ENCODE data around the gene LDLRAD3. TPM values are rescaled to one million over a fixed set of nuclear protein-coding genes. Genes with fewer than 3 reads are reported as not detected.

Gene LDLRAD3
- polyA plus RNA-seq, 2 donors = 4.8 to 5.1 TPM

GRCh38 chr11:36056160-36056751 lies 112.4 kb downstream of the LDLRAD3 start:
- Histone ChIP-seq H3K27ac (ENCODE audit: low read depth in 2 of 2, low read length in 1 of 2) (no peak overlapping the region), H3K9me3 (ENCODE audit: control insufficient read depth in 2 of 2, insufficient read depth in 1 of 2, low read depth in 1 of 2, low read length in 1 of 2) (no peaks in the 10 kb centered on the region), H3K4me1 (ENCODE audit: control insufficient read depth in 2 of 2, insufficient read depth in 2 of 2, low read length in 1 of 2) (no peaks in the 10 kb centered on the region), H3K4me3 (ENCODE audit: low read depth in 1 of 2, low read length in 2 of 2) (no peak overlapping the region), H3K36me3 (ENCODE audit: control insufficient read depth in 2 of 2, insufficient read depth in 2 of 2, low read length in 1 of 2) (no peaks in the 10 kb centered on the region), H3K27me3 (ENCODE audit: control insufficient read depth in 1 of 2, insufficient read depth in 2 of 2, low read length in 2 of 2) (no peaks in the 10 kb centered on the region)
- 90 to 93% methylated on average over 8 of the region's 8 CpGs for WGBS, 2 donors

GRCh38 chr11:36057379-36058042 lies 113.6 kb downstream of the LDLRAD3 start:
- H3K4me3 ChIP-seq (ENCODE audit: low read depth in 1 of 2, low read length in 2 of 2) = no peak overlapping the region
- H3K27me3 ChIP-seq (ENCODE audit: control insufficient read depth in 1 of 2, insufficient read depth in 2 of 2, low read length in 2 of 2) = no peaks in the 10 kb centered on the region
- 80% methylated on average over 9 of the region's 9 CpGs for WGBS, 2 donors
- no peak overlapping the region for H3K27ac ChIP-seq (ENCODE audit: low read depth in 2 of 2, low read length in 1 of 2)
- no peaks in the 10 kb centered on the region for H3K4me1 ChIP-seq (ENCODE audit: control insufficient read depth in 2 of 2, insufficient read depth in 2 of 2, low read length in 1 of 2)
- no peaks in the 10 kb centered on the region for H3K9me3 ChIP-seq (ENCODE audit: control insufficient read depth in 2 of 2, insufficient read depth in 1 of 2, low read depth in 1 of 2, low read length in 1 of 2)
- no peaks in the 10 kb centered on the region for H3K36me3 ChIP-seq (ENCODE audit: control insufficient read depth in 2 of 2, insufficient read depth in 2 of 2, low read length in 1 of 2)

- no peaks in the 10 kb centered on the region for H3K9me3 ChIP-seq (ENCODE audit: control insufficient read depth in 2 of 2, insufficient read depth in 1 of 2, low read depth in 1 of 2, low read length in 1 of 2)
- no peaks in the 10 kb centered on the region for H3K36me3 ChIP-seq (ENCODE audit: control insufficient read depth in 2 of 2, insufficient read depth in 2 of 2, low read length in 1 of 2)
- no peaks in the 10 kb centered on the region for H3K4me1 ChIP-seq (ENCODE audit: control insufficient read depth in 2 of 2, insufficient read depth in 2 of 2, low read length in 1 of 2)
- no peak overlapping the region for H3K4me3 ChIP-seq (ENCODE audit: low read depth in 1 of 2, low read length in 2 of 2)
- 98% methylated on average over 4 of the region's 4 CpGs for WGBS, 2 donors
- H3K27ac ChIP-seq (ENCODE audit: low read depth in 2 of 2, low read length in 1 of 2) = no peak overlapping the region
- H3K27me3 ChIP-seq (ENCODE audit: control insufficient read depth in 1 of 2, insufficient read depth in 2 of 2, low read length in 2 of 2) = no peaks in the 10 kb centered on the region
These were observed 115.8 kb downstream of the LDLRAD3 start for GRCh38 chr11:36059660-36060059.

GRCh38 chr11:36060926-36061325 lies 117.1 kb downstream of the LDLRAD3 start:
- no peak overlapping the region for H3K27ac ChIP-seq (ENCODE audit: low read depth in 2 of 2, low read length in 1 of 2)
- H3K9me3 ChIP-seq (ENCODE audit: control insufficient read depth in 2 of 2, insufficient read depth in 1 of 2, low read depth in 1 of 2, low read length in 1 of 2) = no peaks in the 10 kb centered on the region
- no peaks in the 10 kb centered on the region for H3K36me3 ChIP-seq (ENCODE audit: control insufficient read depth in 2 of 2, insufficient read depth in 2 of 2, low read length in 1 of 2)
- no peaks in the 10 kb centered on the region for H3K4me1 ChIP-seq (ENCODE audit: control insufficient read depth in 2 of 2, insufficient read depth in 2 of 2, low read length in 1 of 2)
- no peaks in the 10 kb centered on the region for H3K27me3 ChIP-seq (ENCODE audit: control insufficient read depth in 1 of 2, insufficient read depth in 2 of 2, low read length in 2 of 2)
- 85 to 86% methylated on average over 7 of the region's 7 CpGs for WGBS, 2 donors
- no peak overlapping the region for H3K4me3 ChIP-seq (ENCODE audit: low read depth in 1 of 2, low read length in 2 of 2)

- 71 to 73% methylated on average over 2 of the region's 2 CpGs for WGBS, 2 donors
- Histone ChIP-seq H3K9me3 (ENCODE audit: control insufficient read depth in 2 of 2, insufficient read depth in 1 of 2, low read depth in 1 of 2, low read length in 1 of 2) (no peaks in the 10 kb centered on the region), H3K27ac (ENCODE audit: low read depth in 2 of 2, low read length in 1 of 2) (no peak overlapping the region), H3K4me3 (ENCODE audit: low read depth in 1 of 2, low read length in 2 of 2) (no peak overlapping the region), H3K27me3 (ENCODE audit: control insufficient read depth in 1 of 2, insufficient read depth in 2 of 2, low read length in 2 of 2) (no peaks in the 10 kb centered on the region), H3K4me1 (ENCODE audit: control insufficient read depth in 2 of 2, insufficient read depth in 2 of 2, low read length in 1 of 2) (no peaks in the 10 kb centered on the region), H3K36me3 (ENCODE audit: control insufficient read depth in 2 of 2, insufficient read depth in 2 of 2, low read length in 1 of 2) (no peaks in the 10 kb centered on the region)
These were observed 117.6 kb downstream of the LDLRAD3 start for GRCh38 chr11:36061471-36061870.

- H3K27me3 ChIP-seq (ENCODE audit: control insufficient read depth in 1 of 2, insufficient read depth in 2 of 2, low read length in 2 of 2) = no peaks in the 10 kb centered on the region
- H3K4me3 ChIP-seq (ENCODE audit: low read depth in 1 of 2, low read length in 2 of 2) = no peak overlapping the region
- 57 to 69% methylated on average over 3 of the region's 3 CpGs for WGBS, 2 donors
- peaks cover 0 to 3% of the 10 kb centered on the region in 2 donors for H3K9me3 ChIP-seq (ENCODE audit: control insufficient read depth in 2 of 2, insufficient read depth in 1 of 2, low read depth in 1 of 2, low read length in 1 of 2)
- no peaks in the 10 kb centered on the region for H3K4me1 ChIP-seq (ENCODE audit: control insufficient read depth in 2 of 2, insufficient read depth in 2 of 2, low read length in 1 of 2)
- H3K27ac ChIP-seq (ENCODE audit: low read depth in 2 of 2, low read length in 1 of 2) = no peak overlapping the region
- no peaks in the 10 kb centered on the region for H3K36me3 ChIP-seq (ENCODE audit: control insufficient read depth in 2 of 2, insufficient read depth in 2 of 2, low read length in 1 of 2)
These were observed 119.0 kb downstream of the LDLRAD3 start for GRCh38 chr11:36062796-36063365.

GRCh38 chr11:36065436-36065835 lies 121.6 kb downstream of the LDLRAD3 start:
- H3K4me3 ChIP-seq (ENCODE audit: low read depth in 1 of 2, low read length in 2 of 2) = no peak overlapping the region
- H3K36me3 ChIP-seq (ENCODE audit: control insufficient read depth in 2 of 2, insufficient read depth in 2 of 2, low read length in 1 of 2) = no peaks in the 10 kb centered on the region
- WGBS, 2 donors = 82% methylated on average over 2 of the region's 2 CpGs
- H3K9me3 ChIP-seq (ENCODE audit: control insufficient read depth in 2 of 2, insufficient read depth in 1 of 2, low read depth in 1 of 2, low read length in 1 of 2) = peaks cover 0 to 3% of the 10 kb centered on the region in 2 donors
- no peaks in the 10 kb centered on the region for H3K4me1 ChIP-seq (ENCODE audit: control insufficient read depth in 2 of 2, insufficient read depth in 2 of 2, low read length in 1 of 2)
- H3K27me3 ChIP-seq (ENCODE audit: control insufficient read depth in 1 of 2, insufficient read depth in 2 of 2, low read length in 2 of 2) = no peaks in the 10 kb centered on the region
- no peak overlapping the region for H3K27ac ChIP-seq (ENCODE audit: low read depth in 2 of 2, low read length in 1 of 2)

- WGBS, 2 donors = 82 to 92% methylated on average over 4 of the region's 4 CpGs
- H3K4me3 ChIP-seq (ENCODE audit: low read depth in 1 of 2, low read length in 2 of 2) = no peak overlapping the region
- H3K9me3 ChIP-seq (ENCODE audit: control insufficient read depth in 2 of 2, insufficient read depth in 1 of 2, low read depth in 1 of 2, low read length in 1 of 2) = peaks cover 0 to 3% of the 10 kb centered on the region in 2 donors
- no peaks in the 10 kb centered on the region for H3K27me3 ChIP-seq (ENCODE audit: control insufficient read depth in 1 of 2, insufficient read depth in 2 of 2, low read length in 2 of 2)
- H3K36me3 ChIP-seq (ENCODE audit: control insufficient read depth in 2 of 2, insufficient read depth in 2 of 2, low read length in 1 of 2) = no peaks in the 10 kb centered on the region
- no peaks in the 10 kb centered on the region for H3K4me1 ChIP-seq (ENCODE audit: control insufficient read depth in 2 of 2, insufficient read depth in 2 of 2, low read length in 1 of 2)
- no peak overlapping the region for H3K27ac ChIP-seq (ENCODE audit: low read depth in 2 of 2, low read length in 1 of 2)
These were observed 123.0 kb downstream of the LDLRAD3 start for GRCh38 chr11:36066891-36067290.

- 54 to 65% methylated on average over 10 of the region's 10 CpGs for WGBS, 2 donors
- H3K4me1 ChIP-seq (ENCODE audit: control insufficient read depth in 2 of 2, insufficient read depth in 2 of 2, low read length in 1 of 2) = peaks cover 0 to 2% of the 10 kb centered on the region in 2 donors
- peaks cover 0 to 2% of the 10 kb centered on the region in 2 donors for H3K36me3 ChIP-seq (ENCODE audit: control insufficient read depth in 2 of 2, insufficient read depth in 2 of 2, low read length in 1 of 2)
- H3K27ac ChIP-seq (ENCODE audit: low read depth in 2 of 2, low read length in 1 of 2) = no peak overlapping the region
- no peaks in the 10 kb centered on the region for H3K27me3 ChIP-seq (ENCODE audit: control insufficient read depth in 1 of 2, insufficient read depth in 2 of 2, low read length in 2 of 2)
- H3K9me3 ChIP-seq (ENCODE audit: control insufficient read depth in 2 of 2, insufficient read depth in 1 of 2, low read depth in 1 of 2, low read length in 1 of 2) = peaks cover 0 to 3% of the 10 kb centered on the region in 2 donors
- H3K4me3 ChIP-seq (ENCODE audit: low read depth in 1 of 2, low read length in 2 of 2) = no peak overlapping the region
These were observed 125.8 kb downstream of the LDLRAD3 start for GRCh38 chr11:36069576-36070212.
